Esophagus muscularis mucosa (tissue), 4 donors: ENCODE measurements around the gene NRF1. TPM values are rescaled to one million over a fixed set of nuclear protein-coding genes. Genes with fewer than 3 reads are reported as not detected.

Experiments used
- DNase-seq: peaks from one replicate; pipeline ENCODE4 v3.0.0-alpha.2; 2017; ENCODE audit errors: extremely low spot score
- H3K27ac ChIP-seq, 4 donors: fragments of 200-600 bp; sonication (generic); replicated peaks in 1 of 4; 1 replicate in 3 of 4; 2 replicates in 1 of 4; pipeline ENCODE4 v1.5.1; 2016 to 2019; ENCODE audit warnings: mild to moderate bottlenecking in 1 of 4
- H3K27me3 ChIP-seq, 4 donors: fragments of 200-600 bp; sonication (generic); one replicate each; pipeline versions ENCODE4 v1.5.1 to v1.6.0; 2016 to 2019
- H3K36me3 ChIP-seq, 4 donors: fragments of 200-600 bp; sonication (generic); one replicate each; pipeline ENCODE4 v1.5.1; 2016 to 2019
- H3K4me1 ChIP-seq, 4 donors: fragments of 200-600 bp; sonication (generic); one replicate each; pipeline ENCODE4 v1.5.1; 2016 to 2019
- H3K4me3 ChIP-seq, 4 donors: fragments of 200-600 bp; sonication (generic); 1 replicate in 2 of 4; 2 replicates in 2 of 4; pipeline ENCODE4 v1.5.1; 2016 to 2019; ENCODE audit warnings: mild to moderate bottlenecking in 4 of 4, moderate library complexity in 1 of 4
- H3K9me3 ChIP-seq, 4 donors: fragments of 200-600 bp; sonication (generic); 1 replicate in 3 of 4; 2 replicates in 1 of 4; pipeline ENCODE4 v1.5.1; 2016 to 2019
- EP300 ChIP-seq: sonication (generic); formaldehyde crosslinking; IDR thresholded peaks from one replicate; pipeline ENCODE4 v1.6.1; 2017; ENCODE audit warnings: antibody characterized with exemption
- POLR2A ChIP-seq: fragments of 450-650 bp; IDR thresholded peaks from one replicate; pipeline ENCODE4 v1.6.1; 2017; ENCODE audit warnings: antibody characterized with exemption, moderate library complexity, mild to moderate bottlenecking, low read depth
- POLR2AphosphoS5 ChIP-seq, 2 donors: sonication (generic); formaldehyde crosslinking; IDR thresholded peaks; one replicate each; pipeline ENCODE4 v1.6.1; 2017; ENCODE audit warnings: antibody characterized with exemption in 2 of 2
- WGBS: methylation state at CpG from one replicate; pipeline ENCODE4 v1.1.5; 2018; 5-methylcytosine and 5-hydroxymethylcytosine counted together
- intact Hi-C: fragments of 100-400 bp; cut with DNase I; formaldehyde crosslinking; loops from one replicate; pipeline ENCODE4 v1.15.1; 2023
- total RNA-seq, 4 donors: library from RNA; depleted of rRNA; stranded (reverse); fragments of >200 nt; gene quantifications; one replicate each; pipeline versions ENCODE4 v1.1.0 to v1.2.1, GENCODE V29; 2016
- TF ChIP-seq, protein P1 (sequence below), 3 experiments: fragments of 200-600 bp in 2 of 3; fragments of 450-650 bp in 1 of 3; sonication (generic) in 2 of 3; IDR thresholded peaks; one replicate each; pipeline ENCODE4 v1.5.1; 2017 to 2019; ENCODE audit warnings: antibody characterized with exemption in 3 of 3, mild to moderate bottlenecking in 2 of 3, moderate library complexity in 1 of 3

NRF1 gene
- total RNA-seq, 4 donors from 2014 or later, result 8.7 to 19.1 (median 15.9) TPM

DNA sequence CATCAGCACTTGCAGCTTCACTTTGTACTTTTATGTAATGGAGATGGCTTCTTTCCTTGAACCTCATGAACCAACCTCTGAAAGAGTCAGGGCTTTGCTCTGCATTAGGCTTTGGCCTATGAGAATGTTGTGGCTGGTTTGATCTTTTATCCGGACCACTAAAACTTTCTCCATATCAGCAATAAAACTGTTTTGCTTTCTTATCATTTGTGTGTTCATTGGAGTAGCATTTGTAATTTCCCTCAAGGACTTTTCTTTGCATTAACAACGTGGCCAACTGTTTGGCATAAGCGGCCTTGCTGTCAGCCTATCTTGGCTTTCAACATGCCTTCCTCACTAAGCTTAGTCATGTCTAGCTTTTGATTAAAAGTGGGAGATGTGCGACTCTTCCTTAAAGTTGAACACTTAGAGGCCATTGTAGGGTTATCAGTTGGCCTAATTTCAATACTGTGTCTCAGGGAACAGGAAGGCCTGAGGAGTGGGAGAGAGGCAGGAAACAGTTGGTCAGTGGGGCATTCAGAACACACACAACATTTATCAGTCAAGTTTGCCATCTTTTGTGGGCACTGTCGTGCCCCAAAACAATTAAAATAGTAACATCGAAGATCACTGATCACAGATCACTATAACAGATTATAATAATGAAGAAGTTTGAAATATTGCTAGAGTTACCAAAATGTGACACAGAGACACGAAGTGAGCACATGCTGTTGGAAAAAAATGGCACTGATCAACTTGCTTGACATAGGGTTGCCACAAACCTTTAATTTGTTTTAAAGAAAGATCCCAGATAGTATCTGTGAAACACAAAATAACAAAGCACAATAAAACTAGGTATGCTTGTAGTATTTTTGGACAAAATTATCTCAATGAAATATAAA lies 64.7 kb downstream of the NRF1 start:
- 96% methylated on average over 7 of the region's 7 CpGs for WGBS

DNA sequence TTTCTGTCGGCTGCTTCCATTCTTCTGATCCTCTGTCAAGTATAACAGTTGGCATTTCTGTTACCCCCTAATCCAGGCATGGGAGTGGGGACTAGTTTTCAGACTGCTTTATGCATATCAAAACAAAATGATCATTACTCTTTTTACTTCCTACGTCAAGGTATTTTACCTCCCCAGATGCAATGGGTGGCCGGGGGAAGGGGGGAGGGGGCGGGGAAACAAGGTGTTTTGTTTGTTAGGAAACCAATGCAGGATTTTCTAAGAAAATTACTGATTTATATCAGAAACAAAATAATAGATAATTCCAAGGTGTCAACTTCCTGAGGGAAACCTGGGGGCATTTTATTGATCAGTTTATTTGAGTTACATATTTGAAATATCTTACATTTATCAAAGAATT lies 66.3 kb downstream of the NRF1 start:
- H3K36me3 ChIP-seq, result peaks cover 14 to 63% (median 39%) of the 10 kb centered on the region in 4 donors

More for the DNA sequence above, 64.7 kb downstream of the NRF1 start:
- H3K4me3 ChIP-seq, result no peak overlapping the region
- H3K27ac ChIP-seq, result no peak overlapping the region
- DNase-seq, result no peak
- peaks cover 0 to 5% (median 0%) of the 10 kb centered on the region in 4 donors for H3K9me3 ChIP-seq
- intact Hi-C loops, result no loop called here
- H3K4me1 ChIP-seq, result no peaks in the 10 kb centered on the region
- H3K36me3 ChIP-seq, result peaks cover 14 to 74% (median 47%) of the 10 kb centered on the region in 4 donors
- H3K27me3 ChIP-seq, result no peaks in the 10 kb centered on the region
- TF ChIP-seq, protein P1, sequence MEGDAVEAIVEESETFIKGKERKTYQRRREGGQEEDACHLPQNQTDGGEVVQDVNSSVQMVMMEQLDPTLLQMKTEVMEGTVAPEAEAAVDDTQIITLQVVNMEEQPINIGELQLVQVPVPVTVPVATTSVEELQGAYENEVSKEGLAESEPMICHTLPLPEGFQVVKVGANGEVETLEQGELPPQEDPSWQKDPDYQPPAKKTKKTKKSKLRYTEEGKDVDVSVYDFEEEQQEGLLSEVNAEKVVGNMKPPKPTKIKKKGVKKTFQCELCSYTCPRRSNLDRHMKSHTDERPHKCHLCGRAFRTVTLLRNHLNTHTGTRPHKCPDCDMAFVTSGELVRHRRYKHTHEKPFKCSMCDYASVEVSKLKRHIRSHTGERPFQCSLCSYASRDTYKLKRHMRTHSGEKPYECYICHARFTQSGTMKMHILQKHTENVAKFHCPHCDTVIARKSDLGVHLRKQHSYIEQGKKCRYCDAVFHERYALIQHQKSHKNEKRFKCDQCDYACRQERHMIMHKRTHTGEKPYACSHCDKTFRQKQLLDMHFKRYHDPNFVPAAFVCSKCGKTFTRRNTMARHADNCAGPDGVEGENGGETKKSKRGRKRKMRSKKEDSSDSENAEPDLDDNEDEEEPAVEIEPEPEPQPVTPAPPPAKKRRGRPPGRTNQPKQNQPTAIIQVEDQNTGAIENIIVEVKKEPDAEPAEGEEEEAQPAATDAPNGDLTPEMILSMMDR (IDR thresholded peaks at IDR 0.05), result no peak
- TF ChIP-seq EP300 (no peak), POLR2A (no peak), POLR2AphosphoS5 (IDR thresholded peaks at IDR 0.05) (no peak)

DNA sequence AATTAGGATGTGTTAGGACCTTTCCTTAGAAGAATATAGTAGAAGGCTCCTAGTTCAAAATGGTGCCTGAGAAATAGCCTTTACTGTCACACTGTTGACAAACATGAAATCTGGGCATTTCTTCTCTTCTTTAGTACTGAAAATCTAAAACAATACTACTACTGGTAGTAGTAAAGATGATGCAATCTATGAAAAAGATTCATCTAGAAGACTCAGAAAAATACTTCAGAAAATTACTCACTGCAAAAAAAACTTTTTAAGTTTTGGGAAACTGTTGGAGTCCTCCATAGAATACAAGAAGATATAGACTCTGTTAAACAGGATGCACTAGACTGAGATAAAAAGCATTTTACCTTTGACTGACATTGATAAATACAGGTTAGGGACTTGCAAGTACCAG lies 67.1 kb downstream of the NRF1 start:
- Histone ChIP-seq H3K36me3 (peaks cover 14 to 56% (median 34%) of the 10 kb centered on the region in 4 donors), H3K27ac (no peak overlapping the region), H3K27me3 (no peaks in the 10 kb centered on the region), H3K9me3 (peaks cover 0 to 5% (median 0%) of the 10 kb centered on the region in 4 donors), H3K4me1 (no peaks in the 10 kb centered on the region), H3K4me3 (no peak overlapping the region)
- TF ChIP-seq POLR2AphosphoS5 (IDR thresholded peaks at IDR 0.05) (no peak), EP300 (no peak)
- intact Hi-C loops, result no loop called here
- no peak for DNase-seq

More for the DNA sequence above, 66.3 kb downstream of the NRF1 start:
- 84% methylated on average over 4 of the region's 4 CpGs for WGBS
- intact Hi-C loops, result no loop called here
- TF ChIP-seq EP300 (no peak), POLR2A (no peak), POLR2AphosphoS5 (IDR thresholded peaks at IDR 0.05) (no peak)
- TF ChIP-seq, protein P1 (IDR thresholded peaks at IDR 0.05), result no peak
- Histone ChIP-seq H3K27ac (no peak overlapping the region), H3K27me3 (no peaks in the 10 kb centered on the region), H3K9me3 (peaks cover 0 to 5% (median 0%) of the 10 kb centered on the region in 4 donors), H3K4me3 (no peak overlapping the region), H3K4me1 (no peaks in the 10 kb centered on the region)
- no peak for DNase-seq

DNA sequence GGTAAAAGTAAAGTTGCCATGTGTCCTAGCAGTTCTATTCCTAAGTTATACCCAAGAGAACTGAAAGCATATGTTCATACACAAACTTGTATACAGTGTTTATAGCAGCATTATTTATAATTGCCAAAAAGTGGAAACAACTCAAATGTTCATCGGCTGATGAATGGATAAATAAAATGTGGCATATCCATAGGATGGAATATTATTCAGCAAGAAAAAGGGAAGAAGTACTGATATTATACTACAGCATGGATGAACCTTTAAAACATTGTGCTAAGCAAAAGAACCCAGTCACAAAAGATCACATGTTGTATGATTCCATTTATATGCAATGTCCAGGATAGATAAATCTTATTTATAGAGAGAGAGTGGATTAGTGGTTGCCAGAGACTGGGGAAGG lies 68.9 kb downstream of the NRF1 start:
- intact Hi-C loops, result no loop called here
- Histone ChIP-seq H3K9me3 (peaks cover 0 to 2% (median 0%) of the 10 kb centered on the region in 4 donors), H3K4me1 (peaks cover 0 to 3% (median 0%) of the 10 kb centered on the region in 4 donors), H3K27ac (no peak overlapping the region), H3K36me3 (peaks cover 4 to 39% (median 17%) of the 10 kb centered on the region in 4 donors), H3K27me3 (no peaks in the 10 kb centered on the region), H3K4me3 (no peak overlapping the region)
- WGBS, result 92% methylated on average over 1 of the region's 1 CpG
- DNase-seq, result no peak
- no peak for TF ChIP-seq POLR2A
- TF ChIP-seq EP300, result no peak
- no peak for TF ChIP-seq POLR2AphosphoS5 (IDR thresholded peaks at IDR 0.05)
- TF ChIP-seq, protein P1 (IDR thresholded peaks at IDR 0.05), result no peak

DNA sequence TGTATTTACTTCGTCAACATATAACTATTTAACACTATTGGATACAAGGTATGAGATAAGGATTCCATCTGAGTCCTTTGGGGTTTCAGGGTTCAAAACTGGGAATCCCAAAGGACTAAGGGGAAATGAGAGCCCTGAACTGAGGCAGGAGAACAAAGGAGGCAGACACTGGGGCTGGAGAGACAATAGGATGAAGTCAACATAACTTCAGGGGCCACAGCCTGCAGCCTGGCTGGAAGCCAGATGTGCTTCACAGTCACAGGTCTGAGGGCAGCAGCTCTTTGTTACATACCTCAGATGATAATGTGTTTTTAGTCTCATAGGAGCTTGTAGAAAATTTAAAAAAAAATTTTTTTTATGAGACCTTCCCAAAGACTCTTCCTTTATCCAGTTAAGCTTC lies 73.3 kb downstream of the NRF1 start:
- no peak for TF ChIP-seq POLR2A
- TF ChIP-seq, protein P1 (IDR thresholded peaks at IDR 0.05), result no peak
- TF ChIP-seq POLR2AphosphoS5 (IDR thresholded peaks at IDR 0.05), result no peak
- no peak for TF ChIP-seq EP300
- H3K36me3 ChIP-seq, result peaks cover 0 to 1% (median under 1%) of the 10 kb centered on the region in 4 donors
- no peaks in the 10 kb centered on the region for H3K9me3 ChIP-seq
- no peaks in the 10 kb centered on the region for H3K27me3 ChIP-seq
- 96% methylated on average over 1 of the region's 1 CpG for WGBS
- DNase-seq, result no peak
- no peak overlapping the region for H3K27ac ChIP-seq
- intact Hi-C loops, result no loop called here
- peaks cover 0 to 3% (median 0%) of the 10 kb centered on the region in 4 donors for H3K4me1 ChIP-seq
- no peak overlapping the region for H3K4me3 ChIP-seq
